IgD-negative memory B cell (primary cell): ENCODE results near the gene TTLL10. TPM values are rescaled to one million over a fixed set of nuclear protein-coding genes. Genes with fewer than 3 reads are reported as not detected.
"Not testable (repeated sequence)": the region's sequence is repeated elsewhere in the genome, so short reads cannot be mapped to it uniquely, and the experiment has no call there.

Experiments
- H3K27ac Mint-ChIP-seq, 3 donors: one replicate each; pipeline ENCODE4 v1.8.0; 2020 to 2022; ENCODE audit warnings: mild to moderate bottlenecking in 3 of 3, mixed read lengths in 3 of 3, moderate library complexity in 1 of 3
- H3K27me3 Mint-ChIP-seq: one replicate; pipeline ENCODE4 v1.8.0; 2021; ENCODE audit warnings: mixed read lengths
- H3K36me3 Mint-ChIP-seq: one replicate; pipeline ENCODE4 v1.8.0; 2020; ENCODE audit warnings: mild to moderate bottlenecking, mixed read lengths
- H3K4me1 Mint-ChIP-seq, 3 donors: one replicate each; pipeline ENCODE4 v1.8.0; 2020 to 2022; ENCODE audit warnings: mixed read lengths in 3 of 3, mild to moderate bottlenecking in 1 of 3
- H3K4me3 Mint-ChIP-seq, 4 donors: one replicate each; pipeline ENCODE4 v1.8.0; 2020 to 2022; ENCODE audit warnings: mild to moderate bottlenecking in 4 of 4, mixed read lengths in 4 of 4, moderate library complexity in 3 of 4
- H3K9me3 Mint-ChIP-seq, 3 donors: one replicate each; pipeline ENCODE4 v1.8.0; 2020 to 2021; ENCODE audit warnings: mixed read lengths in 3 of 3, mild to moderate bottlenecking in 1 of 3
- polyA plus RNA-seq: library from polyadenylated mRNA; unstranded; fragments of 300-500 nt; fragmentation: Illumina TruSeq; gene quantifications from one replicate; pipeline ENCODE4 v1.2.3, GENCODE V29; 2021

Gene TTLL10
- polyA plus RNA-seq, 1 donor from 2014 or later, result not detected

- H3K9me3 Mint-ChIP-seq, H3K27me3 Mint-ChIP-seq, H3K4me1 Mint-ChIP-seq, H3K27ac Mint-ChIP-seq, H3K36me3 Mint-ChIP-seq: not testable (repeated sequence)
- H3K4me3 Mint-ChIP-seq, result peak overlapping the region in 1 of 4 donors; percentile 22
Observed at GRCh38 chr1:1195726-1196125, 22.0 kb downstream of the TTLL10 start.

- Mint-ChIP-seq H3K27me3 (no peaks in the 10 kb centered on the region), H3K9me3 (peaks cover 2 to 9% (median 8%) of the 10 kb centered on the region in 3 donors), H3K27ac (no peak overlapping the region), H3K36me3 (peaks cover 1% of the 10 kb centered on the region), H3K4me3 (peak overlapping the region in 1 of 4 donors; percentile 41), H3K4me1 (peaks cover 0 to 1% (median 0%) of the 10 kb centered on the region in 3 donors)
Observed at GRCh38 chr1:1196431-1197187, 22.9 kb downstream of the TTLL10 start.

- Mint-ChIP-seq H3K9me3 (peaks cover 2 to 9% (median 4%) of the 10 kb centered on the region in 3 donors), H3K36me3 (peaks cover 1% of the 10 kb centered on the region), H3K4me3 (no peak overlapping the region), H3K4me1 (peaks cover 0 to 1% (median 0%) of the 10 kb centered on the region in 3 donors), H3K27me3 (no peaks in the 10 kb centered on the region), H3K27ac (no peak overlapping the region)
Observed at GRCh38 chr1:1197188-1197500, 23.5 kb downstream of the TTLL10 start.

- H3K4me3 Mint-ChIP-seq, result no peak overlapping the region
- H3K27ac Mint-ChIP-seq, result no peak overlapping the region
- H3K36me3 Mint-ChIP-seq, result peaks cover 1% of the 10 kb centered on the region
- no peaks in the 10 kb centered on the region for H3K27me3 Mint-ChIP-seq
- H3K9me3 Mint-ChIP-seq, result peaks cover 2 to 9% (median 4%) of the 10 kb centered on the region in 3 donors
- H3K4me1 Mint-ChIP-seq, result peaks cover 0 to 1% (median 0%) of the 10 kb centered on the region in 3 donors
Observed at GRCh38 chr1:1197551-1198422, 24.1 kb downstream of the TTLL10 start.

GRCh38 chr1:1198423-1199140, 24.9 kb downstream of the TTLL10 start:
- no peak overlapping the region for H3K4me3 Mint-ChIP-seq
- peaks cover 2 to 9% (median 4%) of the 10 kb centered on the region in 3 donors for H3K9me3 Mint-ChIP-seq
- H3K4me1 Mint-ChIP-seq, result peaks cover 0 to 1% (median 0%) of the 10 kb centered on the region in 3 donors
- H3K36me3 Mint-ChIP-seq, result peaks cover 1% of the 10 kb centered on the region
- H3K27me3 Mint-ChIP-seq, result no peaks in the 10 kb centered on the region
- H3K27ac Mint-ChIP-seq, result no peak overlapping the region

- Mint-ChIP-seq H3K9me3 (peaks cover 2 to 6% (median 4%) of the 10 kb centered on the region in 3 donors), H3K36me3 (peaks cover 1% of the 10 kb centered on the region), H3K4me3 (peak overlapping the region in 3 of 4 donors; percentile 23 to 48 (median 37)), H3K27ac (peak overlapping the region in 1 of 3 donors; percentile 85), H3K4me1 (peaks cover 0 to 1% (median 0%) of the 10 kb centered on the region in 3 donors), H3K27me3 (no peaks in the 10 kb centered on the region)
Observed at GRCh38 chr1:1199141-1199960, 25.7 kb downstream of the TTLL10 start.

GRCh38 chr1:1199961-1200875, 26.5 kb downstream of the TTLL10 start:
- Mint-ChIP-seq H3K27me3 (no peaks in the 10 kb centered on the region), H3K27ac (peak overlapping the region in 1 of 3 donors; percentile 85), H3K9me3 (peaks cover 0 to under 1% (median 0%) of the 10 kb centered on the region in 3 donors), H3K4me1 (peaks cover 0 to 1% (median 0%) of the 10 kb centered on the region in 3 donors), H3K4me3 (peak overlapping the region; percentile 23 to 60 (median 50)), H3K36me3 (peaks cover under 1% of the 10 kb centered on the region)

- Mint-ChIP-seq H3K27ac (no peak overlapping the region), H3K36me3 (no peaks in the 10 kb centered on the region), H3K4me3 (no peak overlapping the region), H3K9me3 (no peaks in the 10 kb centered on the region), H3K4me1 (peaks cover 0 to 1% (median 0%) of the 10 kb centered on the region in 3 donors), H3K27me3 (no peaks in the 10 kb centered on the region)
Observed at GRCh38 chr1:1200876-1201810, 27.5 kb downstream of the TTLL10 start.

GRCh38 chr1:1202831-1203560, 29.3 kb downstream of the TTLL10 start:
- H3K36me3 Mint-ChIP-seq, result no peaks in the 10 kb centered on the region
- no peaks in the 10 kb centered on the region for H3K9me3 Mint-ChIP-seq
- H3K4me1 Mint-ChIP-seq, result peaks cover 0 to 5% (median 2%) of the 10 kb centered on the region in 3 donors
- no peak overlapping the region for H3K27ac Mint-ChIP-seq
- H3K27me3 Mint-ChIP-seq, result peaks cover 2% of the 10 kb centered on the region
- H3K4me3 Mint-ChIP-seq, result no peak overlapping the region

GRCh38 chr1:1203561-1204424, 30.1 kb downstream of the TTLL10 start:
- Mint-ChIP-seq H3K36me3 (no peaks in the 10 kb centered on the region), H3K9me3 (peaks cover 0 to 2% (median 0%) of the 10 kb centered on the region in 3 donors), H3K4me3 (peak overlapping the region in 1 of 4 donors; percentile 55), H3K27me3 (peaks cover 5% of the 10 kb centered on the region), H3K27ac (no peak overlapping the region), H3K4me1 (peaks cover 0 to 9% (median 5%) of the 10 kb centered on the region in 3 donors)

- peak overlapping the region in 1 of 4 donors; percentile 51 for H3K4me3 Mint-ChIP-seq
- peak overlapping the region in 1 of 3 donors; percentile 13 for H3K27ac Mint-ChIP-seq
Observed at GRCh38 chr1:1204425-1204920, 30.8 kb downstream of the TTLL10 start.

More at GRCh38 chr1:1204425-1204920, 30.8 kb downstream of the TTLL10 start:
- Mint-ChIP-seq H3K27me3 (peaks cover 7% of the 10 kb centered on the region), H3K4me1 (peaks cover 0 to 11% (median 7%) of the 10 kb centered on the region in 3 donors), H3K9me3 (peaks cover 0 to 2% (median 0%) of the 10 kb centered on the region in 3 donors), H3K36me3 (no peaks in the 10 kb centered on the region)
